Endothelial cell of umbilical vein (primary cell): ENCODE measurements around the gene MCM5.

Experiments
- EZH2 ChIP-seq: IDR thresholded peaks from 2 replicates; pipeline ENCODE4 v1.6.1; 2012; ENCODE audit warnings: borderline replicate concordance, low read depth, mild to moderate bottlenecking, moderate library complexity, low read length, inconsistent platforms; ENCODE audit not compliant: severe bottlenecking
- GATA2 ChIP-seq: IDR thresholded peaks from 2 replicates; pipeline ENCODE4 v1.7.0; 2011; ENCODE audit warnings: low read depth, mild to moderate bottlenecking, moderate library complexity, mixed read lengths, low read length; ENCODE audit not compliant: insufficient read length, insufficient read depth
- POLR2A ChIP-seq: IDR thresholded peaks from 2 replicates; pipeline ENCODE4 v1.6.1; 2012; ENCODE audit warnings: low read depth, mild to moderate bottlenecking, control low read depth, low read length
- POLR2AphosphoS5 ChIP-seq: IDR thresholded peaks from 2 replicates; pipeline ENCODE4 v1.6.1; 2012; ENCODE audit warnings: low read depth, mild to moderate bottlenecking, control low read depth, low read length, moderate library complexity; ENCODE audit not compliant: insufficient read depth
- TF ChIP-seq, protein P1 (sequence below), 2 donors: IDR thresholded peaks; 1 replicate in 1 of 2; 2 replicates in 1 of 2; pipeline ENCODE4 v1.5.1; 2011; ENCODE audit warnings: low read length in 2 of 2, mild to moderate bottlenecking in 2 of 2, moderate library complexity in 2 of 2, control low read depth in 1 of 2, inconsistent platforms in 1 of 2, low read depth in 1 of 2; ENCODE audit not compliant: insufficient read depth in 1 of 2; ENCODE audit errors: extremely low read depth in 1 of 2
- TF ChIP-seq, protein P2 (sequence below): IDR thresholded peaks from 2 replicates; pipeline ENCODE4 v1.6.1; 2011; ENCODE audit not compliant: insufficient read depth, insufficient read length

DNA sequence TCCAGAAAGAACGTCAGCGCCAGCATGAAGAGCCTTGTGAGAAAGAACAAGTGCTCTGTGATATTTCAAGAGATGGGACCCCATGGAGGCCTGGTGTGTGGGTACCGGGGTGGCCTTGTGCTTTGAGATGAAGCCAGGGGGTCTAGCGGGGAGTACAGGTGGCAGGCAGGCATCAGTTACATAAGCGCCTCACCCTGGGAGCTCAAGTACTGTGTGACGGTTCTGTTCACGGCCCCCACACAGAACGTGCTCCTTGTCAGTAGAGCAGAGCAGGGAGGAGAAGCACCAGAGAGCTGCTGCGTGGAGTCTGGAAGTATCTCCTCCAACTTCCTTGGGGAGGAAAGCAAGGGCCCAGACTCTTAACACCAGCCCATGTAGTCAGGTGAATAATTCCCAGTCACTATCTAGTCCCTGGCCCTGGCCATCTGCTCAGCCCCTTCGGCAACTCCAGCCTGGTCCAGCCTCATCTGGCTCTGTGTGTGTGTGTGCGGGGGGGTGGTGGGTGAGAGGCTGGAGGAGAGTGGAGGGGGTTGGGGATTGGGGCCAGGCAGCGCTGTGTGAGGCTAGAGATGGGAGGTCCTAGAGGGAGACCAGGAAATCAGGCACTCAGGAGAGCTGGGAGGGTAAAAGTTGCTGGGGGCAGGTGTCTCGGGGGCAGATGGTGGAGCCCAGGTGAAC lies 32.4 kb downstream of the MCM5 start:
- TF ChIP-seq EZH2 (no peak), GATA2 (no peak), POLR2A (no peak), POLR2AphosphoS5 (no peak)
- TF ChIP-seq, protein P1, sequence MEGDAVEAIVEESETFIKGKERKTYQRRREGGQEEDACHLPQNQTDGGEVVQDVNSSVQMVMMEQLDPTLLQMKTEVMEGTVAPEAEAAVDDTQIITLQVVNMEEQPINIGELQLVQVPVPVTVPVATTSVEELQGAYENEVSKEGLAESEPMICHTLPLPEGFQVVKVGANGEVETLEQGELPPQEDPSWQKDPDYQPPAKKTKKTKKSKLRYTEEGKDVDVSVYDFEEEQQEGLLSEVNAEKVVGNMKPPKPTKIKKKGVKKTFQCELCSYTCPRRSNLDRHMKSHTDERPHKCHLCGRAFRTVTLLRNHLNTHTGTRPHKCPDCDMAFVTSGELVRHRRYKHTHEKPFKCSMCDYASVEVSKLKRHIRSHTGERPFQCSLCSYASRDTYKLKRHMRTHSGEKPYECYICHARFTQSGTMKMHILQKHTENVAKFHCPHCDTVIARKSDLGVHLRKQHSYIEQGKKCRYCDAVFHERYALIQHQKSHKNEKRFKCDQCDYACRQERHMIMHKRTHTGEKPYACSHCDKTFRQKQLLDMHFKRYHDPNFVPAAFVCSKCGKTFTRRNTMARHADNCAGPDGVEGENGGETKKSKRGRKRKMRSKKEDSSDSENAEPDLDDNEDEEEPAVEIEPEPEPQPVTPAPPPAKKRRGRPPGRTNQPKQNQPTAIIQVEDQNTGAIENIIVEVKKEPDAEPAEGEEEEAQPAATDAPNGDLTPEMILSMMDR (IDR thresholded peaks at IDR 0.05; ENCODE audit: extremely low read depth in 1 of 2, insufficient read depth in 1 of 2, low read depth in 1 of 2, low read length in 2 of 2), result no peak
- TF ChIP-seq, protein P2, sequence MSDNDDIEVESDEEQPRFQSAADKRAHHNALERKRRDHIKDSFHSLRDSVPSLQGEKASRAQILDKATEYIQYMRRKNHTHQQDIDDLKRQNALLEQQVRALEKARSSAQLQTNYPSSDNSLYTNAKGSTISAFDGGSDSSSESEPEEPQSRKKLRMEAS, result no peak
